SK-N-SH (cell line): ENCODE measurements around the gene STARD13. TPM values are rescaled to one million over a fixed set of nuclear protein-coding genes. Genes with fewer than 3 reads are reported as not detected.

Experiments used
- CTCF ChIA-PET: fragments of 300-600, 350-600 bp; formaldehyde crosslinking; extraction: SDS; loops from one replicate; lab custom pipeline; 2021; lab: Yijun Ruan, JAX
- POLR2A ChIA-PET: fragments of 350-600 bp; sonication (Branson Sonifier 250); formaldehyde crosslinking; extraction: SDS; loops from one replicate; lab custom pipeline; 2020; ENCODE audit warnings: antibody characterized with exemption, inconsistent platforms; lab: Yijun Ruan, JAX
- DNase-seq: peaks from one replicate; pipeline ENCODE4 v3.0.0; 2012
- H2AFZ ChIP-seq: fragments of 200-600 bp; sonication (generic); 2 replicates; pipeline ENCODE4 v1.8.1; 2016; ENCODE audit warnings: antibody characterized with exemption, mild to moderate bottlenecking, low read depth
- H3F3A ChIP-seq: fragments of 200-600 bp; sonication (generic); replicated peaks from 2 replicates; pipeline ENCODE3; 2016; ENCODE audit warnings: antibody characterized with exemption, mild to moderate bottlenecking; ENCODE audit not compliant: insufficient read depth
- H3K27ac ChIP-seq, 2 experiments: fragments of 200-500 bp in 1 of 2; fragments of 200-600 bp in 1 of 2; sonication (Bioruptor generic) in 1 of 2; sonication (generic), shearing (Covaris generic) in 1 of 2; 2 replicates each; pipeline versions ENCODE4 v1.5.1 to v1.6.1; 2014 to 2016; ENCODE audit warnings: low read depth in 2 of 2, inconsistent platforms in 1 of 2, low read length in 1 of 2, mild to moderate bottlenecking in 1 of 2, mixed read lengths in 1 of 2
- H3K27me3 ChIP-seq: fragments of 200-600 bp; sonication (generic), shearing (Covaris generic); 2 replicates; pipeline ENCODE4 v1.6.1; 2016; ENCODE audit warnings: mixed run types; ENCODE audit not compliant: insufficient read depth
- H3K36me3 ChIP-seq, 2 experiments: fragments of 200-500 bp in 1 of 2; fragments of 200-600 bp in 1 of 2; sonication (Bioruptor generic) in 1 of 2; sonication (generic) in 1 of 2; replicated peaks in 1 of 2; 2 replicates each; pipeline versions ENCODE3 to v1.5.1; 2014 to 2016; ENCODE audit warnings: low read length in 1 of 2, mild to moderate bottlenecking in 1 of 2; ENCODE audit not compliant: insufficient read depth in 2 of 2, control insufficient read depth in 1 of 2
- H3K4me1 ChIP-seq, 2 experiments: fragments of 200-500 bp in 1 of 2; fragments of 200-600 bp in 1 of 2; sonication (Bioruptor generic) in 1 of 2; sonication (generic), shearing (Covaris generic) in 1 of 2; 2 replicates each; pipeline versions ENCODE4 v1.5.1 to v1.6.1; 2014 to 2016; ENCODE audit warnings: low read depth in 1 of 2, low read length in 1 of 2, mixed run types in 1 of 2; ENCODE audit not compliant: insufficient read depth in 2 of 2, control insufficient read depth in 1 of 2
- H3K4me2 ChIP-seq: fragments of 200-600 bp; sonication (generic), shearing (Covaris generic); 2 replicates; pipeline ENCODE4 v1.6.1; 2017; ENCODE audit warnings: mixed run types
- H3K4me3 ChIP-seq, 2 experiments: fragments of 200-500 bp in 1 of 2; fragments of 200-600 bp in 1 of 2; sonication (Bioruptor generic) in 1 of 2; sonication (generic), shearing (Covaris generic) in 1 of 2; 2 replicates each; pipeline versions ENCODE4 v1.5.1 to v1.8.1; 2014 to 2016; ENCODE audit warnings: low read depth in 2 of 2, inconsistent platforms in 1 of 2, low read length in 1 of 2, mild to moderate bottlenecking in 1 of 2, mixed read lengths in 1 of 2, moderate library complexity in 1 of 2
- H3K79me2 ChIP-seq: fragments of 200-600 bp; sonication (generic); 2 replicates; pipeline ENCODE4 v1.8.1; 2017; ENCODE audit warnings: mild to moderate bottlenecking; ENCODE audit not compliant: insufficient read depth
- H3K9ac ChIP-seq: fragments of 200-600 bp; sonication (generic); 2 replicates; pipeline ENCODE4 v1.6.1; 2017; ENCODE audit warnings: mixed run types
- H3K9me2 ChIP-seq: fragments of 200-600 bp; sonication (generic); 2 replicates; pipeline ENCODE4 v1.6.1; 2017; ENCODE audit warnings: mixed run types
- H3K9me3 ChIP-seq: fragments of 200-600 bp; sonication (generic); 2 replicates; pipeline ENCODE4 v1.6.1; 2017; ENCODE audit warnings: mixed run types, mild to moderate bottlenecking, moderate library complexity
- H4K20me1 ChIP-seq: fragments of 200-600 bp; sonication (generic); 2 replicates; pipeline ENCODE4 v1.6.1; 2017; ENCODE audit warnings: mild to moderate bottlenecking, mixed run types; ENCODE audit not compliant: insufficient read depth
- CTCF ChIP-seq: fragments of 200-600 bp; sonication (generic); IDR thresholded peaks from 2 replicates; pipeline ENCODE4 v1.6.1; 2017; ENCODE audit warnings: antibody characterized with exemption, mild to moderate bottlenecking, moderate library complexity
- EP300 ChIP-seq, 2 experiments: IDR thresholded peaks; 2 replicates each; pipeline versions ENCODE4 v1.4.0 to v1.6.1; 2012; ENCODE audit warnings: borderline replicate concordance in 1 of 2, low read depth in 1 of 2, low read length in 1 of 2
- EZH2phosphoT487 ChIP-seq: fragments of 200-600 bp; sonication (generic); IDR thresholded peaks from 2 replicates; pipeline ENCODE4 v1.6.1; 2017; ENCODE audit warnings: low read depth, mixed run types, mild to moderate bottlenecking, antibody characterized with exemption, moderate library complexity, borderline replicate concordance
- FOXJ3 ChIP-seq: sonication (generic); formaldehyde crosslinking; IDR thresholded peaks from 2 replicates; pipeline ENCODE4 v1.5.1; 2020; ENCODE audit warnings: mild to moderate bottlenecking, missing genetic modification reagents
- FOXM1 ChIP-seq: IDR thresholded peaks from 2 replicates; pipeline ENCODE4 v1.4.0; 2012; ENCODE audit warnings: low read depth, mild to moderate bottlenecking
- JUND ChIP-seq: IDR thresholded peaks from 2 replicates; pipeline ENCODE4 v1.4.0; 2012
- NFIC ChIP-seq: IDR thresholded peaks from 2 replicates; pipeline ENCODE4 v1.4.0; 2012; ENCODE audit warnings: borderline replicate concordance
- NRF1 ChIP-seq: IDR thresholded peaks from 2 replicates; pipeline ENCODE4 v1.6.1; 2012; ENCODE audit warnings: low read depth, mild to moderate bottlenecking, low read length
- PBX3 ChIP-seq: IDR thresholded peaks from 2 replicates; pipeline ENCODE4; 2012
- POLR2AphosphoS5 ChIP-seq: IDR thresholded peaks from 2 replicates; pipeline ENCODE4 v1.6.1; 2012; ENCODE audit warnings: low read depth, low read length
- RCOR1 ChIP-seq: fragments of 150-350 bp; IDR thresholded peaks from 2 replicates; pipeline ENCODE4 v1.6.1; 2017; ENCODE audit warnings: antibody characterized with exemption, low read length
- REST ChIP-seq: IDR thresholded peaks from 2 replicates; pipeline ENCODE4 v1.6.1; 2012; ENCODE audit warnings: mild to moderate bottlenecking, low read depth, low read length, moderate library complexity
- RXRA ChIP-seq: IDR thresholded peaks from 2 replicates; pipeline ENCODE4 v1.4.0; 2012; ENCODE audit warnings: low read depth, mild to moderate bottlenecking, borderline replicate concordance
- SMC3 ChIP-seq: IDR thresholded peaks from 2 replicates; pipeline ENCODE4 v1.6.1; 2012; ENCODE audit warnings: low read depth, low read length, improper control_type of control experiment
- TAF1 ChIP-seq: IDR thresholded peaks from 2 replicates; pipeline ENCODE4 v1.6.1; 2012; ENCODE audit warnings: low read depth, mild to moderate bottlenecking, low read length, moderate library complexity, borderline replicate concordance
- TCF12 ChIP-seq: IDR thresholded peaks from 2 replicates; pipeline ENCODE4 v1.4.0; 2012
- TEAD4 ChIP-seq: IDR thresholded peaks from 2 replicates; pipeline ENCODE4 v1.4.0; 2012; ENCODE audit warnings: mild to moderate bottlenecking, borderline replicate concordance; ENCODE audit not compliant: insufficient read depth
- USF2 ChIP-seq: fragments of 150-350 bp; IDR thresholded peaks from 2 replicates; pipeline ENCODE4 v1.6.1; 2017; ENCODE audit warnings: antibody characterized with exemption, low read length, low read depth, borderline replicate concordance
- YY1 ChIP-seq: IDR thresholded peaks from 2 replicates; pipeline ENCODE4 v1.4.0; 2012; ENCODE audit warnings: low read depth, mild to moderate bottlenecking
- WGBS: methylation state at CpG from one replicate; pipeline ENCODE4 v1.1.6; 2017; ENCODE audit warnings: low lambda C conversion rate; 5-methylcytosine and 5-hydroxymethylcytosine counted together
- polyA plus RNA-seq, 3 experiments: library from polyadenylated mRNA; depleted of rRNA; stranded (reverse); fragments of >200 nt; gene quantifications; 2 replicates each; pipeline ENCODE4 v1.2.3, GENCODE V29; 2012

STARD13 gene
- polyA plus RNA-seq, 1 of the 3 experiments (the other 2 are of a cell fraction): 5.7 TPM

- TF ChIP-seq PBX3 (no peak), RCOR1 (no peak), EP300 (IDR thresholded peaks at IDR 0.05; ENCODE audit: borderline replicate concordance in 1 of 2, low read depth in 1 of 2, low read length in 1 of 2) (no peak), TCF12 (no peak), RXRA (no peak), CTCF (no peak), TAF1 (no peak), POLR2AphosphoS5 (no peak), SMC3 (no peak), EZH2phosphoT487 (no peak), TEAD4 (no peak), NRF1 (no peak), REST (no peak), FOXM1 (no peak), JUND (no peak), USF2 (no peak), FOXJ3 (CRISPR knock-in tag) (no peak), NFIC (no peak), YY1 (no peak)
- CTCF ChIA-PET: no interaction called here
- Histone ChIP-seq H3K79me2 (no peaks in the 10 kb centered on the region), H4K20me1 (no peaks in the 10 kb centered on the region), H3K9me2 (no peaks in the 10 kb centered on the region), H3K9ac (no peak overlapping the region), H3K27me3 (no peaks in the 10 kb centered on the region), H3K9me3 (no peaks in the 10 kb centered on the region), H3K4me1 (no peaks in the 10 kb centered on the region; a peak in 1 of 4 replicates), H3K4me3 (no peak overlapping the region), H3F3A (no peaks in the 10 kb centered on the region), H3K27ac (no peak overlapping the region), H2AFZ (no peak overlapping the region), H3K4me2 (no peak overlapping the region), H3K36me3 (no peaks in the 10 kb centered on the region)
- POLR2A ChIA-PET: no interaction called here
- no peak for DNase-seq
- 68% methylated on average over 3 of the region's 3 CpGs for WGBS
Measured at GRCh38 chr13:33318037-33318436, 32.5 kb upstream of the STARD13 start.
